HEK293 (cell line): ENCODE results near the gene EMSY.

Experiments used
- CTCF ChIP-seq: fragments of 450-650 bp; formaldehyde crosslinking; IDR thresholded peaks from 2 replicates; pipeline ENCODE4 v1.5.1; 2016; ENCODE audit warnings: missing biosample characterization, missing genetic modification characterization
- MYNN ChIP-seq: fragments of 450-650 bp; formaldehyde crosslinking; IDR thresholded peaks from 2 replicates; pipeline ENCODE4 v1.5.1; 2016; ENCODE audit warnings: missing biosample characterization, missing genetic modification characterization, borderline replicate concordance
- OVOL3 ChIP-seq: fragments of 450-650 bp; formaldehyde crosslinking; IDR thresholded peaks from 2 replicates; pipeline ENCODE4 v1.5.1; 2016; ENCODE audit warnings: missing biosample characterization, missing genetic modification characterization
- SALL2 ChIP-seq: fragments of 450-650 bp; formaldehyde crosslinking; IDR thresholded peaks from 2 replicates; pipeline ENCODE4 v1.5.0; 2017; ENCODE audit warnings: missing biosample characterization, mild to moderate bottlenecking, missing genetic modification characterization, borderline replicate concordance
- SETDB1 ChIP-seq: IDR thresholded peaks from one replicate; pipeline ENCODE4 v1.6.1; 2017; ENCODE audit warnings: mild to moderate bottlenecking, low read length, moderate library complexity, mixed read lengths; ENCODE audit not compliant: insufficient read length
- ZBTB49 ChIP-seq: fragments of 450-650 bp; formaldehyde crosslinking; IDR thresholded peaks from 2 replicates; pipeline ENCODE4 v1.5.1; 2016; ENCODE audit warnings: missing biosample characterization, missing genetic modification characterization, low read depth
- ZNF133 ChIP-seq: fragments of 450-650 bp; formaldehyde crosslinking; IDR thresholded peaks from 2 replicates; pipeline ENCODE4 v1.5.1; 2016; ENCODE audit warnings: missing biosample characterization, missing genetic modification characterization
- ZNF223 ChIP-seq: fragments of 450-650 bp; formaldehyde crosslinking; IDR thresholded peaks from 2 replicates; pipeline ENCODE4 v1.5.1; 2016; ENCODE audit warnings: missing biosample characterization, missing genetic modification characterization
- ZNF416 ChIP-seq: fragments of 450-650 bp; formaldehyde crosslinking; IDR thresholded peaks from 2 replicates; pipeline ENCODE4 v1.5.1; 2016; ENCODE audit warnings: missing biosample characterization, missing genetic modification characterization
- ZNF473 ChIP-seq: fragments of 450-650 bp; formaldehyde crosslinking; IDR thresholded peaks from 2 replicates; pipeline ENCODE4 v1.5.1; 2017; ENCODE audit warnings: missing biosample characterization, missing genetic modification characterization
- ZNF792 ChIP-seq: fragments of 450-650 bp; formaldehyde crosslinking; IDR thresholded peaks from 2 replicates; pipeline ENCODE4 v1.5.1; 2016; ENCODE audit warnings: missing biosample characterization, missing genetic modification characterization
- ZSCAN5A ChIP-seq: fragments of 450-650 bp; formaldehyde crosslinking; IDR thresholded peaks from 2 replicates; pipeline ENCODE4 v1.5.1; 2016; ENCODE audit warnings: missing biosample characterization, missing genetic modification characterization
- TF ChIP-seq, protein P1 (sequence below): fragments of 450-650 bp; formaldehyde crosslinking; IDR thresholded peaks from 2 replicates; pipeline ENCODE4 v1.5.1; 2016; ENCODE audit warnings: missing biosample characterization, missing genetic modification characterization

DNA sequence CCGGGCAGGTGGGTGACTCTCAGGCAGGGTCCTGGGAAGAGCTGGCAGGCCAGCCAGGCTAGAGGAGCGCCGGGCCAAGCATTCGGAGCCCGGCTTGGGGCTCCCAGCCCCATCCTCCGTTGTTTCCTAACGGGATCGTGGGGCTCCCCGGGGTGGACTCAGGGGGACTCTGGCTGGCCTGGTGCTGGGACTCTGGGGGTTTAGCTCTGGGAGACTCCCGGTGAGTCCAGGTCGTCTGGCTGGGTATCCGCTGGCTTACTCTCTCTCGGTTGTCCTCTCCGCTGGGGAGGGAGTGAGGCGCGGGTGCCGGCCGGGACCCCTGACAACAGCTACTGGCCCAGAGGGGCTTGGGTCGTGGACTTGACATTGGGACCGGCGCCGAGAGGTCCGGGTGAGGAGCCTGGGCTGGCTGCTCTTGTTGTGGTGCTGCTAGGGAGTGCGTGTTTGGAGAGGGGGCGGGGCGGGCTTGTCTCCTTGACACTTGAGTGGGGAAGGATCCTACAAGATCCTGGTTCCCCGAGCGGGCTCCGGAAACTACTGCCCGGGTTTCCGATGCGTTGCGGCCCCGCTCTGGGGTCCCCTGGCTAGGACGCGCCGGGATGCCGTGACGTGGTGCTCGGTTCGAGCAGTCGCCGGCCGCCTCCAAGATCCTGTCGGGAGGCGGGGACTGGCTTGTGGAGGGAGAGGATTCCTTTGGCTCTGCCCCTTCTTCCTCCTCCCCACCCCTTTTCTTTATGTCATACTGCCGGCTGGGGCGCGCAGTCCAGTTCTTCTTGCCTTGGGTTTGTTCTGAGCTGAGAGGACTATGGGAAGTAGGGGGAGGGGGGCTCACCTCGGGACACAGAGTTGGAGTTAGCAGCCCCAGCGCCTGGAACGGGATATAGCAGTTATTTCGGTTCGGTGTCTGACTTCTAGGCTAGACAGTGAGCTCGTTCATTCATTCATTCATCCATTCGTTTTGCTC, 585 bp downstream of the EMSY start:
- TF ChIP-seq MYNN (tag by site-specific recombination): no peak
- no peak for TF ChIP-seq ZNF473 (tag by site-specific recombination)
- TF ChIP-seq ZNF133 (tag by site-specific recombination): no peak
- no peak for TF ChIP-seq CTCF (tag by site-specific recombination)
- TF ChIP-seq OVOL3 (tag by site-specific recombination): no peak
- TF ChIP-seq SETDB1: no peak
- no peak for TF ChIP-seq ZBTB49 (tag by site-specific recombination)
- TF ChIP-seq, protein P1, sequence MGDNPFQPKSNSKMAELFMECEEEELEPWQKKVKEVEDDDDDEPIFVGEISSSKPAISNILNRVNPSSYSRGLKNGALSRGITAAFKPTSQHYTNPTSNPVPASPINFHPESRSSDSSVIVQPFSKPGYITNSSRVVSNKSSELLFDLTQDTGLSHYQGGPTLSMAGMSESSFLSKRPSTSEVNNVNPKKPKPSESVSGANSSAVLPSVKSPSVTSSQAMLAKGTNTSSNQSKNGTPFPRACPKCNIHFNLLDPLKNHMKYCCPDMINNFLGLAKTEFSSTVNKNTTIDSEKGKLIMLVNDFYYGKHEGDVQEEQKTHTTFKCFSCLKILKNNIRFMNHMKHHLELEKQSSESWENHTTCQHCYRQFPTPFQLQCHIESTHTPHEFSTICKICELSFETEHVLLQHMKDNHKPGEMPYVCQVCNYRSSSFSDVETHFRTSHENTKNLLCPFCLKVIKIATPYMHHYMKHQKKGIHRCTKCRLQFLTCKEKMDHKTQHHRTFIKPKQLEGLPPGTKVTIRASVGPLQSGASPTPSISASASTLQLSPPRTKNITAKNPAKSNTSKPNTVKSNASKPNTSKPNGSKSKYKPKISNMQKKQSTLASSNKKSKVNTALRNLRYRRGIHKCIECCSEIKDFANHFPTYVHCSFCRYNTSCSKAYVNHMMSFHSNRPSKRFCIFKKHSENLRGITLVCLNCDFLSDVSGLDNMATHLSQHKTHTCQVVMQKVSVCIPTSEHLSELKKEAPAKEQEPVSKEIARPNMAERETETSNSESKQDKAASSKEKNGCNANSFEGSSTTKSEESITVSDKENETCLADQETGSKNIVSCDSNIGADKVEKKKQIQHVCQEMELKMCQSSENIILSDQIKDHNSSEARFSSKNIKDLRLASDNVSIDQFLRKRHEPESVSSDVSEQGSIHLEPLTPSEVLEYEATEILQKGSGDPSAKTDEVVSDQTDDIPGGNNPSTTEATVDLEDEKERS: no peak
- no peak for TF ChIP-seq ZNF416 (tag by site-specific recombination)
- no peak for TF ChIP-seq ZNF792 (tag by site-specific recombination)
- TF ChIP-seq ZSCAN5A (tag by site-specific recombination): no peak
- TF ChIP-seq SALL2 (tag by site-specific recombination): no peak
- no peak for TF ChIP-seq ZNF223 (tag by site-specific recombination)
